ENCODE results near the gene CFH.
"Not testable (repeated sequence)": the region's sequence is repeated elsewhere in the genome, so short reads cannot be mapped to it uniquely, and the experiment has no call there.

The CFH gene

GRCh38 chr1:196669051-196669450, 17.2 kb downstream of the CFH start:
- no peak for DNase-seq (ENCODE audit: low read depth)

- DNase-seq (ENCODE audit: low read depth): no peak
These were observed 17.9 kb downstream of the CFH start for GRCh38 chr1:196669693-196670092.

- no peak for DNase-seq (ENCODE audit: low read depth)
These were observed 23.1 kb downstream of the CFH start for GRCh38 chr1:196674908-196675307.

- DNase-seq (ENCODE audit: low read depth): no peak
These were observed 26.1 kb downstream of the CFH start for GRCh38 chr1:196677781-196678509.

GRCh38 chr1:196678510-196678884, 26.7 kb downstream of the CFH start:
- no peak for DNase-seq (ENCODE audit: low read depth)

GRCh38 chr1:196680107-196680506, 28.3 kb downstream of the CFH start:
- DNase-seq (ENCODE audit: low read depth): no peak

- no peak for DNase-seq (ENCODE audit: low read depth)
These were observed 32.6 kb downstream of the CFH start for GRCh38 chr1:196684476-196684875.

GRCh38 chr1:196685506-196685905, 33.7 kb downstream of the CFH start:
- no peak for DNase-seq (ENCODE audit: low read depth)

GRCh38 chr1:196689001-196689400, 37.2 kb downstream of the CFH start:
- DNase-seq (ENCODE audit: low read depth): no peak

GRCh38 chr1:196690582-196690981, 38.7 kb downstream of the CFH start:
- DNase-seq (ENCODE audit: low read depth): no peak

GRCh38 chr1:196698993-196699392, 47.1 kb downstream of the CFH start:
- no peak for DNase-seq (ENCODE audit: low read depth)

- DNase-seq (ENCODE audit: low read depth): no peak
These were observed 49.3 kb downstream of the CFH start for GRCh38 chr1:196701144-196701543.

- DNase-seq (ENCODE audit: low read depth): not testable (repeated sequence)
These were observed 58.0 kb downstream of the CFH start for GRCh38 chr1:196709892-196710291.

GRCh38 chr1:196717868-196718267, 66.0 kb downstream of the CFH start:
- DNase-seq (ENCODE audit: low read depth): no peak

- no peak for DNase-seq (ENCODE audit: low read depth)
These were observed 71.7 kb downstream of the CFH start for GRCh38 chr1:196723325-196724185.

GRCh38 chr1:196732526-196732925, 80.7 kb downstream of the CFH start:
- no peak for DNase-seq (ENCODE audit: low read depth)

GRCh38 chr1:196733091-196733970, 81.5 kb downstream of the CFH start:
- no peak for DNase-seq (ENCODE audit: low read depth)

GRCh38 chr1:196734006-196734405, 82.2 kb downstream of the CFH start:
- DNase-seq (ENCODE audit: low read depth): no peak

GRCh38 chr1:196734460-196734859, 82.6 kb downstream of the CFH start:
- no peak for DNase-seq (ENCODE audit: low read depth)

- no peak for DNase-seq (ENCODE audit: low read depth)
These were observed 86.9 kb downstream of the CFH start for GRCh38 chr1:196738730-196739129.

GRCh38 chr1:196743244-196743643, 91.4 kb downstream of the CFH start:
- DNase-seq (ENCODE audit: low read depth): not testable (repeated sequence)

- DNase-seq (ENCODE audit: low read depth): not testable (repeated sequence)
These were observed 113.3 kb downstream of the CFH start for GRCh38 chr1:196765019-196765740.

Measured in activated T-cell treated with anti-CD3 and anti-CD28 coated beads for 1 hour (primary cell).